CD8-positive, alpha-beta memory T cell (primary cell): ENCODE measurements around the gene SCO2. TPM values are rescaled to one million over a fixed set of nuclear protein-coding genes. Genes with fewer than 3 reads are reported as not detected.
A peak's percentile ranks its signal among the peaks of the same experiment; 100 is the strongest.
"Not testable (repeated sequence)": the region's sequence is repeated elsewhere in the genome, so short reads cannot be mapped to it uniquely, and the experiment has no call there.

ENCODE experiments used
- CTCF ChIA-PET: fragments of 350-600 bp; sonication (Branson Sonifier 250); formaldehyde crosslinking; loops from one replicate; lab custom pipeline; 2021; ENCODE audit warnings: antibody characterized with exemption; lab: Charles Lee
- POLR2A ChIA-PET: fragments of 350-600 bp; sonication (Branson Sonifier 250); formaldehyde crosslinking; loops from one replicate; lab custom pipeline; 2021; ENCODE audit warnings: antibody characterized with exemption; lab: Charles Lee
- DNase-seq, 5 donors: peaks; one replicate each; pipeline versions ENCODE4 v3.0.0 to v3.0.0-alpha.2; 2020 to 2022; ENCODE audit warnings: mixed read lengths in 1 of 5
- H3K27ac ChIP-seq: one replicate; pipeline ENCODE4 v1.7.0; 2013; ENCODE audit warnings: low read depth, mild to moderate bottlenecking, low read length, moderate library complexity
- H3K27me3 ChIP-seq: 2 replicates; pipeline ENCODE4 v1.7.0; 2013; ENCODE audit warnings: low read length, mild to moderate bottlenecking; ENCODE audit not compliant: insufficient read depth, poor library complexity, severe bottlenecking
- H3K36me3 ChIP-seq: 2 replicates; pipeline ENCODE4 v1.7.0; 2013; ENCODE audit warnings: mild to moderate bottlenecking, low read length, moderate library complexity; ENCODE audit not compliant: insufficient read depth
- H3K4me1 ChIP-seq: 2 replicates; pipeline ENCODE4 v1.7.0; 2013; ENCODE audit warnings: mild to moderate bottlenecking, low read length, moderate library complexity; ENCODE audit not compliant: insufficient read depth
- H3K4me3 ChIP-seq: 2 replicates; pipeline ENCODE4 v1.7.0; 2013; ENCODE audit warnings: mild to moderate bottlenecking, low read length
- H3K9me3 ChIP-seq: 2 replicates; pipeline ENCODE4 v1.7.0; 2013; ENCODE audit warnings: mild to moderate bottlenecking, low read length
- H3K27ac Mint-ChIP-seq, 8 donors: one replicate each; pipeline ENCODE4 v1.8.0; 2020 to 2021; ENCODE audit warnings: mixed read lengths in 8 of 8, mild to moderate bottlenecking in 6 of 8, inconsistent platforms in 3 of 8, moderate library complexity in 3 of 8
- H3K27me3 Mint-ChIP-seq, 2 donors: one replicate each; pipeline ENCODE4 v1.8.0; 2020 to 2021; ENCODE audit warnings: mixed read lengths in 2 of 2, mild to moderate bottlenecking in 1 of 2, moderate library complexity in 1 of 2
- H3K36me3 Mint-ChIP-seq, 3 donors: one replicate each; pipeline ENCODE4 v1.8.0; 2020 to 2021; ENCODE audit warnings: mixed read lengths in 3 of 3, inconsistent platforms in 1 of 3, mild to moderate bottlenecking in 1 of 3
- H3K4me1 Mint-ChIP-seq, 3 donors: one replicate each; pipeline ENCODE4 v1.8.0; 2020 to 2021; ENCODE audit warnings: mixed read lengths in 3 of 3, inconsistent platforms in 1 of 3, mild to moderate bottlenecking in 1 of 3
- H3K4me3 Mint-ChIP-seq, 7 donors: one replicate each; pipeline ENCODE4 v1.8.0; 2020 to 2021; ENCODE audit warnings: mixed read lengths in 7 of 7, mild to moderate bottlenecking in 6 of 7, moderate library complexity in 4 of 7, inconsistent platforms in 2 of 7
- H3K9me3 Mint-ChIP-seq, 5 donors: one replicate each; pipeline ENCODE4 v1.8.0; 2020 to 2022; ENCODE audit warnings: mixed read lengths in 5 of 5, mild to moderate bottlenecking in 3 of 5, moderate library complexity in 2 of 5, inconsistent platforms in 1 of 5
- polyA plus RNA-seq: library from polyadenylated mRNA; unstranded; fragments of 300-500 nt; fragmentation: Illumina TruSeq; gene quantifications from one replicate; pipeline ENCODE4 v1.2.3, GENCODE V29; 2021
- total RNA-seq, 2 experiments: library from RNA; stranded (reverse); gene quantifications; one replicate each; pipeline ENCODE4 v1.2.3, GENCODE V29; 2021

Gene SCO2
- total and polyA plus RNA-seq, 3 experiments from 2014 or later: 2.4 to 6.5 (median 3.5) TPM

- Mint-ChIP-seq H3K4me1 (peaks cover 18 to 27% (median 20%) of the 10 kb centered on the region in 3 donors), H3K4me3 (peak overlapping the region in 3 of 7 donors; percentile 5 to 55 (median 50)), H3K27ac (peak overlapping the region in 1 of 8 donors; percentile 23), H3K27me3 (no peaks in the 10 kb centered on the region), H3K36me3 (peaks cover 0 to 46% (median 3%) of the 10 kb centered on the region in 3 donors), H3K9me3 (no peaks in the 10 kb centered on the region)
- Histone ChIP-seq H3K27ac (no peak overlapping the region), H3K36me3 (peaks cover 3% of the 10 kb centered on the region), H3K9me3 (no peaks in the 10 kb centered on the region), H3K27me3 (no peaks in the 10 kb centered on the region), H3K4me1 (peaks cover 21% of the 10 kb centered on the region), H3K4me3 (no peak overlapping the region)
- ChIA-PET POLR2A (no interaction called here), CTCF (interaction anchor here (1.0 to 3.6 kb wide), 4 partner anchors 12 to 41 kb away, joined by 3 to 58 read pairs (median 4); partner anchors contain the start of genes NCAPH2 and SYCE3)
- DNase-seq: no peak
These were observed 2.5 kb downstream of the SCO2 start for GRCh38 chr22:50522806-50523438.

- H3K4me3 Mint-ChIP-seq: no peak overlapping the region
- peaks cover 0 to 52% (median 3%) of the 10 kb centered on the region in 3 donors for H3K36me3 Mint-ChIP-seq
- Histone ChIP-seq H3K36me3 (peaks cover 9% of the 10 kb centered on the region), H3K27ac (no peak overlapping the region), H3K4me1 (peaks cover 20% of the 10 kb centered on the region), H3K4me3 (no peak overlapping the region), H3K27me3 (no peaks in the 10 kb centered on the region), H3K9me3 (no peaks in the 10 kb centered on the region)
- ChIA-PET POLR2A (no interaction called here), CTCF (interaction anchor here (1.0 to 1.1 kb wide), 3 partner anchors 12 to 24 kb away, joined by 3 to 4 read pairs (median 3); partner anchors contain the start of gene NCAPH2)
- H3K27ac Mint-ChIP-seq: no peak overlapping the region
- no peaks in the 10 kb centered on the region for H3K27me3 Mint-ChIP-seq
- no peaks in the 10 kb centered on the region for H3K9me3 Mint-ChIP-seq
- no peak for DNase-seq
- H3K4me1 Mint-ChIP-seq: peaks cover 12 to 20% (median 15%) of the 10 kb centered on the region in 3 donors
These were observed 3.1 kb downstream of the SCO2 start for GRCh38 chr22:50522208-50522805.

- H3K27me3 Mint-ChIP-seq: no peaks in the 10 kb centered on the region
- Histone ChIP-seq H3K36me3 (peaks cover 9% of the 10 kb centered on the region), H3K27me3 (no peaks in the 10 kb centered on the region), H3K4me3 (no peak overlapping the region), H3K4me1 (peaks cover 14% of the 10 kb centered on the region), H3K9me3 (no peaks in the 10 kb centered on the region), H3K27ac (no peak overlapping the region)
- no peak overlapping the region for H3K27ac Mint-ChIP-seq
- ChIA-PET POLR2A (no interaction called here), CTCF (no interaction called here)
- DNase-seq: no peak
- H3K4me1 Mint-ChIP-seq: peaks cover 7 to 14% (median 9%) of the 10 kb centered on the region in 3 donors
- H3K9me3 Mint-ChIP-seq: no peaks in the 10 kb centered on the region
- H3K4me3 Mint-ChIP-seq: no peak overlapping the region
- H3K36me3 Mint-ChIP-seq: peaks cover 0 to 57% (median 3%) of the 10 kb centered on the region in 3 donors
These were observed 3.7 kb downstream of the SCO2 start for GRCh38 chr22:50521710-50522109.

GRCh38 chr22:50520826-50521453 is 4.5 kb downstream of the SCO2 start:
- peaks cover 11% of the 10 kb centered on the region for H3K4me1 ChIP-seq
- no peaks in the 10 kb centered on the region for H3K9me3 ChIP-seq
- peaks cover 13% of the 10 kb centered on the region for H3K36me3 ChIP-seq
- H3K27ac Mint-ChIP-seq: no peak overlapping the region
- H3K4me3 ChIP-seq: no peak overlapping the region
- H3K9me3 Mint-ChIP-seq: no peaks in the 10 kb centered on the region
- DNase-seq: no peak
- ChIA-PET POLR2A (no interaction called here), CTCF (no interaction called here)
- no peaks in the 10 kb centered on the region for H3K27me3 ChIP-seq
- H3K4me1 Mint-ChIP-seq: peaks cover 6 to 14% (median 8%) of the 10 kb centered on the region in 3 donors
- H3K4me3 Mint-ChIP-seq: no peak overlapping the region
- peaks cover 0 to 64% (median 3%) of the 10 kb centered on the region in 3 donors for H3K36me3 Mint-ChIP-seq
- H3K27ac ChIP-seq: no peak overlapping the region
- H3K27me3 Mint-ChIP-seq: no peaks in the 10 kb centered on the region

GRCh38 chr22:50520184-50520583 is 5.2 kb downstream of the SCO2 start:
- peak overlapping the region in 1 of 8 donors; percentile 27 for H3K27ac Mint-ChIP-seq
- Histone ChIP-seq H3K4me1 (peaks cover 11% of the 10 kb centered on the region), H3K36me3 (peaks cover 13% of the 10 kb centered on the region)
- H3K4me3 ChIP-seq, H3K27ac ChIP-seq, H3K27me3 Mint-ChIP-seq, H3K9me3 Mint-ChIP-seq, H3K9me3 ChIP-seq, CTCF ChIA-PET, H3K4me3 Mint-ChIP-seq, POLR2A ChIA-PET, DNase-seq, H3K27me3 ChIP-seq: not testable (repeated sequence)
- peaks cover 8 to 19% (median 12%) of the 10 kb centered on the region in 3 donors for H3K4me1 Mint-ChIP-seq
- H3K36me3 Mint-ChIP-seq: peaks cover 0 to 69% (median 3%) of the 10 kb centered on the region in 3 donors

- H3K27me3 Mint-ChIP-seq: no peaks in the 10 kb centered on the region
- CTCF ChIA-PET: interaction anchor here (2.8 kb wide), 1 partner anchor 44 kb away, joined by 9 read pairs; the partner anchor contains the start of gene SYCE3
These were observed 6.2 kb downstream of the SCO2 start for GRCh38 chr22:50519151-50519550.

GRCh38 chr22:50518606-50519005 is 6.8 kb downstream of the SCO2 start:
- ChIA-PET CTCF (interaction anchor here (2.8 kb wide), 1 partner anchor 44 kb away, joined by 9 read pairs; the partner anchor contains the start of gene SYCE3), POLR2A (no interaction called here)
- DNase-seq: no peak
- no peak overlapping the region for H3K27ac Mint-ChIP-seq
- no peaks in the 10 kb centered on the region for H3K4me1 ChIP-seq
- no peaks in the 10 kb centered on the region for H3K9me3 ChIP-seq
- peaks cover 9 to 22% (median 13%) of the 10 kb centered on the region in 3 donors for H3K4me1 Mint-ChIP-seq
- no peaks in the 10 kb centered on the region for H3K27me3 Mint-ChIP-seq
- H3K36me3 Mint-ChIP-seq: peaks cover 0 to 70% (median 0%) of the 10 kb centered on the region in 3 donors
- H3K4me3 ChIP-seq: no peak overlapping the region
- no peaks in the 10 kb centered on the region for H3K9me3 Mint-ChIP-seq
- no peak overlapping the region for H3K27ac ChIP-seq
- H3K27me3 ChIP-seq: no peaks in the 10 kb centered on the region
- peaks cover 13% of the 10 kb centered on the region for H3K36me3 ChIP-seq
- no peak overlapping the region for H3K4me3 Mint-ChIP-seq

More at GRCh38 chr22:50519151-50519550, 6.2 kb downstream of the SCO2 start:
- Histone ChIP-seq H3K4me1 (peaks cover 2% of the 10 kb centered on the region), H3K9me3 (no peaks in the 10 kb centered on the region), H3K27ac (no peak overlapping the region), H3K27me3 (no peaks in the 10 kb centered on the region), H3K36me3 (peaks cover 13% of the 10 kb centered on the region), H3K4me3 (no peak overlapping the region)
- Mint-ChIP-seq H3K36me3 (peaks cover 0 to 72% (median 0%) of the 10 kb centered on the region in 3 donors), H3K4me1 (peaks cover 9 to 19% (median 13%) of the 10 kb centered on the region in 3 donors), H3K4me3 (no peak overlapping the region), H3K27ac (peak overlapping the region in 1 of 8 donors; percentile 10), H3K9me3 (no peaks in the 10 kb centered on the region)
- POLR2A ChIA-PET: no interaction called here
- no peak for DNase-seq
